GM21717 (cell line): Measurements from ENCODE around the gene SBNO2.
"Not testable (repeated sequence)": the region's sequence is repeated elsewhere in the genome, so short reads cannot be mapped to it uniquely, and the experiment has no call there.

Source experiments
- ATAC-seq: cut with Tn5 transposase; IDR thresholded peaks from one replicate; pipeline ENCODE4 v1.9.1; 2021; ENCODE audit warnings: mild to moderate bottlenecking, moderate library complexity; ENCODE audit not compliant: unreplicated experiment

SBNO2 gene

DNA sequence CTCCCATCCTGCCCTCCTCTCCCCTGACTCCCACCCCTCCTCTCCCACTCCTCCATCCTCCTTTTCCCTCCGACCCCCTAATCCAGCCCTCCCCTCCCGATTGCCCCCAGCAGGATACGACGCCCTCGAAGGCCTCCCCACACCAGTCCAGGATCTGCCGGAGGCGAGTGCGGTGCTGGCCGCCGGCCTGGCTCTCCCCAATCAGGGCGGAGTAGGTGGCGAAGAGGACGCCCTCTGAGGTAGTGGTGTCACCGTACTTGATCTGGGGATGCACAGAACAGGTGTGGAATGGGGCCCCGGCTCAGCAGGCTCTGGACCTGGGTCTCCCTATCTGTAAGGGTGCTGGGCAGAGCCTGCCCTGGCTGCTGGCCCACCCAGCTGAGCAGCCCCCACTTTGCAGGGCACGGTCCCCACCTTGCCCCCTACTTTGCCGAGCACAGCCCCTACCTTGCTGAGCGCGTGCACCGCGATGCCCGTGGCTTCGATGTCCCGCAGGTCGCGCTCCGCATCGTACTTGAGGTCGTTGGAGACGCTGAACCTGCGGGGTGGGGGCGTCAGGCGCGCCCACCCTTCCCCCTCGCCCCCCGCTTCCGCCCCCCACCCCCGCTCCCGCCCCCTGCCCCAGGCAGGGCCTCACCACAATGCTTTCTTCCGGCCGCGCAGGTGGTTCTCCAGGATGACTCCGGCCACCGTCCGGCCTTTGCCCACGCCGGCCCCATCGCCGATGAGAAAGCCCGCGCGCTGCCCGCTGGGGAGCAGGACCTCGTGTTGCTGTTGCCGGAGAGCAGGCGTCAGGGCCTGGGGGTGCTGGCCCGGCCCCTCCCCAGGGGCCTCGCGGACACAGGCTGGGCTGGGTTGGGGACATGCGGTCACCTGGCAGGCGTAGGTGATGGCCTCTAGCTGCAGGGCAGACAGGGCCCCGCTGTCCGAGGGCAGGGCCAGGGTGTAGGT, 51.8 kb downstream of the SBNO2 start:
- ATAC-seq = no peak

DNA sequence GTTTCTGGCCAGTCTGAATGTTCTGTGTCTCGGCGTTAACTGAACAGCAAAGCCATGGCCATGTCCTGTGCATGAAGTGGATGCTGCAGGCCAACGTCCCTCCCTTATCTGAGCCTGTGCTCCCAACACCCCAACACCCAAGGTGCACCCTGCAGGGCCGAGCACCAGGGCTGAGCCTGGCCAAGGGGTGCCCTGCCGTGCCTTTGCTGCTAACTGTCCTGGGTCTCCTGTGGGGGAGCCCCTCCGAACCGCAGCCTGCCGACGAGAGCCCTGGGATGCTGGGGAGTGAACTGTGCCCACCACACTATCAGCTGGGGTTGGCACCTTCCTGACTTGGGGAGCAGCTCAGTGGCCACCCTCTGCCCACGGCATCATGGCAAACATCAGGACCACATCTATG, 52.7 kb downstream of the SBNO2 start:
- no peak for ATAC-seq

DNA sequence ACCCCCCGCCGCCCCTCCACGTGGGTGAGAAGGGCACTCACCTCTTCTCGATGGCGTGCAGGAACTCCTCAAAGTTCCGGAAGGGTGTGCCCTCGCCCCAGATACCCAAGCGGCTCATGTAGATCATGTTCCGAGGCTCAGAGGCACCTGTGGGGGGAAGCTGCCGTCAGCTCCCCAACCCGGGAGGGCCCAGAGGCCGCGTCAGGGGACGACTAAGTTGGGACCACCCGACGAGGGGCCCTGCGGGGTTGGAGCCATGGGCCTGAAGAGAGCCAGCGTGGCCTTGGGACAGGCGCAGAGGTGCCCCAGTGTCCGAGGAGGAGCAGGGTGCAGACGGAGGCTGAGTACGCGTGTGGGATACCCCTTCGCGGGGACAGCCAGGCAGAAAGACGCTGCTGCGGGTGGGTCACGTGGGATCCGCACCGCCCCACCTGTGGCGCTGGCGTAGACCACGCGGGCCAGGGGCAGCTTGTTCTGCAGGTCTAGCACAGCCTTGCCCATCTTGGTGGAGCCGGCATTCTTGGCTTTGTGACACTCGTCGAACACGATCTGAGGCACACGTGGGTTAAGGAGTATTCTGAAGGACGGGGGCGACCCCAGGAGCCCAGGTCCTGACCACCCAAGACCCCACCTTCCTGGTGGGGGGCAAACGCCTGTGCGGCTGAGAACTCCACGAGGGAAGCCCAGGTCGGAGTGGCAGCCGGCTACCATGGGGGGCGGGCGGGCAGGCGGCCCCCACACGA, 54.4 kb downstream of the SBNO2 start:
- ATAC-seq = no peak

DNA sequence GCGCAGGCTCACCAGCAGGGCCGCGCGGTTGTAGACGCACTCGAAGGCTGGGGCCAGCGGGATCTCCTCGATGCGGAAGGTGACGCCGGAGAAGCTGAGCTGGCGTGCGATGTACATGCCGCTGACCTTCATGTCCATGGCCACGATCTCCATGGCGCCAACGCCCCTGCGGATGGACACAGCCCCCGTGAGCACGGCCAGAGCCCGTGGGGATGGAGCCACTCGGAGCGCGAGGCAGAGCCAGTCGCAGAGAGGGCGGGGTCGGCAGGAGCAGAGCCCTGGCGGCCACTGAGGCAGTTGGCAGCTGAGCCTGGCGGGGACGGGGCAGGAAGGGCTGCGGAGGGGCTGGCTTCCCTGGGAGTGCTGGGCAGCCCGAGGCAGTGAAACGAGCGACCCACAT, 55.1 kb downstream of the SBNO2 start:
- no peak for ATAC-seq

DNA sequence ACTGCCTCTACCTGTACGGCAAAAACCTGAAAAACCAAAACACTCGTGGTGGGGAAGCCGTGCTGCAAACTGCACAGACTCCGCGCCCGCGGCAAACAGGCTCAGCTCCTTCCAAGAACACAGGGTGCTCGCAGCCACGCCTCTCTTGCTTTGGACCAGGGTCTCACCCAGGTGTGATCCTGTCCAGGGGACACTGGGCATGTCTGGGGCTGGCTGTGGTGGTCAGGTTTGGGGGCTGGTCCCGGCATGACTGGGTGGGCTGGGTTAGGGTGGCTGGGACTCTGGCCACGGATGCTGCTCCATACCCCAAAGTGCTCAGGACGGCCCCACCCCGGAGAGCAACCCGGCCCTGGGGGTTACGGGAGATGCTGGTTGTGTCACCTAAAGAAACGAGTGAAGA, 56.4 kb downstream of the SBNO2 start:
- no peak for ATAC-seq

DNA sequence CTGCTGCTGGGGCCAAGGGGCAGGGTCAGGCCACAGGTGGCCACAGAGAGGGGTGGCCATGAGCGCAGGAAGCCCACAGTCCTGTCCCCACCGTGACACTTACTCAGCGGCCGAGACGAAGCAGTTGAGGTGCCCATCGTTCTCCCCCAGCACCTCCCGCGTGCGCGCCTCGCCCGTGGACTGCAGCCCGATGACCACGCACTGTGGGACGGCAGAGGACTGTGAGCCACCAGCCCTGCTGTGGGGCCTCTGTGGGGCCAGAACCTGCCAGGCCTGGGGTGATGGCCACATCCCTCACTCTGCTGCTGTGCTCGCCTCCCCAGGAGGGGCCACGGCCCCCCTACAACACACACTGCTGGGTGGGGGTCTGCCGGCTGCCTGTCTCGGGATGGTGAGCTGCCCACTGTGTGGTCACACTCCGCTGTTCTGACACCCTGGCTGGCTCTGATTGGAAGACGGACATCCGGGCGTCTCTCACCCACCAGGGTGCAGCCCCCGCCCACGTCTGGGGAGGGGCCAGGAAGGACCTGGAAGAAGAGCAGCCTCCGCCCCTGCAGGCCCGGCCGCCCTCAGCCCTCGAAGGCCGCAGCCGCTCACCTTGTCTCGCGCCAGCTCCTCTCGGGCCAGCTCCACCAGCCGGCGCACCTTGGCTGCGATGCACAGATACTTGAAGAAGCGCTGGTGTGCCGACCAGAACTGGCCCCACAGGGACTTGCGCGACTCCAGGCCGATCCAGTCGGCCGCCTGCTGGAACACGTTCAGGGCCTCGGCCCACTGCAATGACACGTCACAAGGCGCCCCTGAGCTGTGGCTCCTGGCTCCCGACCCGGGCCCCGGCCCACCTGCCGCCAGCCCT, 57.1 kb downstream of the SBNO2 start:
- no peak for ATAC-seq

DNA sequence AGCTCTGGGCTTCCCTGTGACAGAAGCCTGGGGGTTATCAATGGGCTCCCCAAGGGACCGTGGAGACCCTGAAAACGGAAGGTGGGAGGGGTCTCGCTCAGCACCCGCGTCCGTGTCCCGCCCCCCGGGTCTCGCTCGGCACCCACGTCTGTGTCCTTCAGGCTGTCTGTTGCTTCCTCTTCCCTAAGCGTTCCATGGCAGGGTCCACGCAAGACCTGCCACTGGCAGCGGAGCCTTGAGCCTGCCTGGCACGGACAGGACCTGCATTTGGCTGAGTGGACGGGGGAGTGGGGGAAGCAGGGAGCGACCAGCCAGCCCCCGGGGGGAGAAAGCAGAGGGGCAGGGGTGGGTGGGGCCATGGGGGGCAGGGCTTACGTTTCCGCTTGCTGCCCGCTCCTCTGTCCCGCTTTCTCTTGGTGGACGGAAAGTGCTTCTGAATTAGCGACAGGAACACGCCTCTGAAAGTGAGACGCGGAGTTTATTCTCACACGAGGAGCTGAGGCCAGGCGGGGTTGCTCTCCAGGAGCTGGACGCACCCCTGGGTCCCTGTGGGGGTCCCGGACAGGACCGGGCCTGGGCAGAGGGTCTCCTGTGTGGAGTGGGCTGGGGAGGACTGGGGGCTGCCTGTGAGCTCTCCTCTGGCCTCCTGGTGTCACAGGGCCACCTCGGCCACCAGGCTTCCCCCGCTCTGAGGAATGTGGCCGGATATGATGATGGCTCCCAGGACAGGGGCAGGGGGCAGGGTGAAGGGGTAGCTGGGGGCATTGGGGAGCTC, 58.2 kb downstream of the SBNO2 start:
- no peak for ATAC-seq

DNA sequence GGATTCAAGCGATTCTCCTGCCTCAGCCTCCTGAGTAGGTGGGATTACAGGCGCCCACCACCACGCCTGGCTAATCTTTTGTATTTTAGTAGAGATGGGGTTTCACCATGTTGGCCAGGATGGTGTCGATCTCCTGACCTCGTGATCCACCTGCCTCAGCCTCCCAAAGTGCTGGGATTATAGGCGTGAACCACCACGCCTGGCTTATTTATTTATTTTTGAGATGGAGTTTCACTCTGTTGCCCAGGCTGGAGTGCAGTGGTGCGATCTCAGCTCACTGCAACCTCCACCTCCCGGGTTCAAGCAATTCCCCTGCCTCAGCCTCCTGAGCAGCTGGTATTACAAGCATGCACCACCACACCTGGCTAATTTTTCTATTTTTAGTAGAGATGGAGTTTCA, 59.3 kb downstream of the SBNO2 start:
- ATAC-seq = not testable (repeated sequence)

DNA sequence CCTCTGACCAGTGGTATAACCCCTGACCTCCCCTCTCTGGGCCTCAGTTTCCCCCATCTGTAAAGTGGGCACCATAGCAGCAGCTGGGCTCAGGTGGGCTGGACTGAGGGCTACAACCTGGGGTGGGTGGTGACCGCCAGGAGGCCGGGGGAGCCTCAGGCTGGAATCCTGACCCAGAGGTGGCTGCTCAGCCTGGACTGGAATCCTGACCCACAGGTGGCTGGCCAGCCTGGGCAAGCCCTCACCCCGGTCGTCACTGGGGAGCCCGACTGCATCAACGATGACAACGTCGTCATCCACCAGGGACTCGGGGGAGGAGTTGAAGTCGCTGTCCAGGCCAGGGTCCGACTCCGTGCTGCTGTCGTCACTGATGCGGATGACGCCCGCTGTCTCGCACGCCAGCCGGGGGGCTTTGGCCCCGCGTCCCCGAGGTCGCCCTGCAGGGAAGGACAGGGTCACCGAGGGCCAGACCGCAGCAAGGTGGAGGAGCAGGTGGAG, 60.0 kb downstream of the SBNO2 start:
- ATAC-seq = no peak

DNA sequence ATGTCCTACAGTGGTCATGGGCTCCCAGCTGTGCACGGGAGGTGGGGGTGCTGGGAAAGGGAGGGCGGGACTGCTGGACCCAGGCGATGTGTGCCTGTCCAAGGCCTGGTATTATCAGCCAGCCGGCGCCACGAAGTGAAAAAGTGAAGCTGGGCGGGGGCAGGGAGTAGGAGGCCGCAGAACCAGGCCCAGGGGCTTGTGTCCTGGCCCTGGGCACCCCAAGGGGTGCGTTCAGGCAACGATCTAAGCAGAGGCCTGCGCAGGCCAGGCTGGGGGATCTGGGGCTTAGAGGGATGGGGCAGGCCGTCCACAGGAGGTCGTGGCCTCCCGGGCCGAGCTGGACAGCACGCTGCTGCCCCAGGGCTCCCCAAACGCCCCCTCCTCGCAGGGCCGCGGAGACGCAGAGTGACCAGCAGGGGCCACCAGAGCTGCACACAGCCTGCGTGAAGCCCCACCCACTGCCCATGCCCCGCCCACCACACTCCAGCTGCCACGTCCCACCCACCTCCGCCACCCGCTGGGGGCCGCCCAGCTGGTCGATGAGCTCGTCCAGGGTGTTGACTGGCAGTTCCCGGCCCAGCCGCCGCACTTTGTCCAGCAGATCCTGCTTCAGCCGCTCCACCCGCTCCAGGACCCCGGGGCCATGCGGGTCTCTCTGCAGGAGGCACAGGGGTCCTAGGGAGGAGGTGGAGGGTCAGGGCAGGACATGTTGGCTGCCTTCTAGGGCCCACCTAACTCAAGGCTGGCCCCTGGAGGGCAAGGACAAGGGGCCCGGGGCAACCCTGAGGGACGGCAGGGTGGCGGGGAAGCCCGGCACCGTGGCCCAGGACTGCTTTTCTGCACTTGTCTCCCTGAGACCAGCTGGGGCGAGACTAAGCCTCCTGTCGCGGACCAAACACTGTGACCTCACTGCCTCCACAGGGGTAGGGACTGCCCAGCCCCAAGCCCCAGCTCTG, 60.8 kb downstream of the SBNO2 start:
- no peak for ATAC-seq

DNA sequence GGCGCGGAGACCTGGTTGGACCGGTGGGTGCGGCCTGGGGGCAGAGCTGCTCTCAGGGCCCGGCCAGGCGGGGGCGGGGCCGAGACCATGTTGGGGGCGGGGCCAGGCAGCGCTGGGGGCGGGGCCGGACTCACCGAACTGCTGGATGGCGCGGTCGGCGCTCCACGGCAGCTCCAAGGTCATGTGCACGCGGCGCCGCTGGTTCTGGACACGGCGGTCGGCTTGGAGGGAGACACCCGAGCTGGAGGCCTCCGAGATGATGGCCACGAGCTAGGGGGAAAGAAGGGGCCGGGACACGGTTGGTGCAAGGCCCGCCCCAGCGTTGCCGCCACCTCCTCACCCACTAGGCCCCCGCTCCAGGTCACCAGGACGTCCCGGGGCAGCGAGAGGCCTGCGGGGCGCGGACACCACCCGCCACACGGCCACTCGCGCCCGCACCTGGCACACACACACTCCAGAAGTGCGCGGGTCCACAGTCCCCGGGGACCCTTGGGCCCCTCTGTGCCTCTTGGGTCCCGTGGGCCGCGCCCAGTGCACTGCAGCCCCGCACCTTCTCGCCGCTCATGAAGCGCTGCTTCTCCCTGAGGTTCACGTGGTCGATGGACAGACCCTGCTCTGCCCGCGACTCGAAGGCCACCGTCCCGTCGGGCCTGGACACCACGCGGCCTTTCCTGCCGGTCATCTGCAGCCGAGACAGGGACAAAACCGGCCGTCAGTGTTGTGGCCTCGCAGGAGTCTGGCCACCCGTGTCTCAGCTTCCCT, 61.6 kb downstream of the SBNO2 start:
- no peak for ATAC-seq

DNA sequence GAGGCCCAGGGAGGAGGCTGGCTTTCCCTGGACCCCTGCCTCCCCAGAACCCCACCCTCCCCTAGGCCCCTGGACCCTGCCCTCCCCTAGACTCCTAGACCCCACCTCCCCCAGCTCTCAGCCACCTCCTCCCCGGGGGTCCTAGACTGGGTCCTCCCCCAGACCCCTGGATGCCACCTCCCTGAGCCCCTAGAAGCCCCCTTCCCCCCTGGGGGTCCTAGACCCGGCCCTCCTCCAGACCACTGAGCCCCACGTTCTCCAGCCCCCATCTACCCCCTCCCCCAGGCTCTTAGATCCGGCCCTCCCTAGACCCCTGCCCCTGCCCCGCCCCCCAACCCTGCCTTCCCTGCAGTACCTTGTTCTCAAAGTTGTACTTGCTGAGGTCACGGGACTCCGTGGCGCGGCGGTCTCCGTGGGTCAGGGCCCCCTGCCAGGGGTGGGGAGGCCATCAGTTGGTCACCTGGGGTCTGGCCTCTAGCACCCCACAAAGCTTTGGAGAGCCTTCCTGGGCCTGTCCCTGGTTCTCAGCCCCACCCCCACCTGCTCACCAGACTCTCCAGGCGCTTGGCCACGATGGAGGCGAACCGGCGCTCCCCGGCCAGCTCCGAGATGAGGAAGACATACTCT, 62.3 kb downstream of the SBNO2 start:
- ATAC-seq = no peak

DNA sequence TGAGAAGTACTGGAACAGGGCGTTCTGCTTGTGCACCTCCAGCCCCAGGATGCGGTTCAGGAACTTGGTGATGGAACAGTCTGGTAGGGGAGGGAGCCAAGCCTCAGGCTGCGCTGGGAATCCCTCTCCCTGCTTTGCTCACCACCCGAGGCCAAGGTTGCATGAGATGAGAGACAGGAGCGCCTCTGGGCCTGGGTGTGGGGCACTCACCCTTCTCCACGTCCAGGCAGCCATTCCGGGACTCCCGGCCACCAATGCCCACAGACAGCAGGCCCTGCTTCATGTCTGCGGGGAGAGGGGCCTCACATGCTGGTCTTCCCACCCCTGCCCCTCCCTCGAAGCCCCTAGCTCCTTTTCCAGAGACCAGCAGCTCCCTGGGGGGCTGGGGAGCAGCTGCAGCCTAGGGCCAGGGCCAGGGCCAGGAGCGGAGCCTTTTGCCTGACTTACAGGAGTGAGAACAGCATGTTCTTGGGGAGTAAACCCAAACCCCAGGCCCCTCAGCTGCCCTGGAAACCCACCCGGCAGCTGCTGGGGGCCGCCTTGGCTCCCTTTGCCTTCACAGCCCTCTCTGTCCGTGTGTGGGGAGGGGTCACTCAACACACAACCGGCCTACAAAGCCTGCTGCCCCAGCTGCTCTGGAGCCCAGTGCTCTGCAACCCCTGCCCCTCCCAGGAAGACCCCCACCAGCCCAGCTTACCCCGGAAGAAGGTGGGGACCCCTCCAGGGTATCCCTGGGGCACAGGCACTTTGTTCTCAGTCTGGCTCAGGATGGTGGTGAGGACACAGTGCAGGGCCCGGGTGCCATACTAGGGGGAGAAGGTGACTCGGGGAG, 63.0 kb downstream of the SBNO2 start:
- no peak for ATAC-seq

DNA sequence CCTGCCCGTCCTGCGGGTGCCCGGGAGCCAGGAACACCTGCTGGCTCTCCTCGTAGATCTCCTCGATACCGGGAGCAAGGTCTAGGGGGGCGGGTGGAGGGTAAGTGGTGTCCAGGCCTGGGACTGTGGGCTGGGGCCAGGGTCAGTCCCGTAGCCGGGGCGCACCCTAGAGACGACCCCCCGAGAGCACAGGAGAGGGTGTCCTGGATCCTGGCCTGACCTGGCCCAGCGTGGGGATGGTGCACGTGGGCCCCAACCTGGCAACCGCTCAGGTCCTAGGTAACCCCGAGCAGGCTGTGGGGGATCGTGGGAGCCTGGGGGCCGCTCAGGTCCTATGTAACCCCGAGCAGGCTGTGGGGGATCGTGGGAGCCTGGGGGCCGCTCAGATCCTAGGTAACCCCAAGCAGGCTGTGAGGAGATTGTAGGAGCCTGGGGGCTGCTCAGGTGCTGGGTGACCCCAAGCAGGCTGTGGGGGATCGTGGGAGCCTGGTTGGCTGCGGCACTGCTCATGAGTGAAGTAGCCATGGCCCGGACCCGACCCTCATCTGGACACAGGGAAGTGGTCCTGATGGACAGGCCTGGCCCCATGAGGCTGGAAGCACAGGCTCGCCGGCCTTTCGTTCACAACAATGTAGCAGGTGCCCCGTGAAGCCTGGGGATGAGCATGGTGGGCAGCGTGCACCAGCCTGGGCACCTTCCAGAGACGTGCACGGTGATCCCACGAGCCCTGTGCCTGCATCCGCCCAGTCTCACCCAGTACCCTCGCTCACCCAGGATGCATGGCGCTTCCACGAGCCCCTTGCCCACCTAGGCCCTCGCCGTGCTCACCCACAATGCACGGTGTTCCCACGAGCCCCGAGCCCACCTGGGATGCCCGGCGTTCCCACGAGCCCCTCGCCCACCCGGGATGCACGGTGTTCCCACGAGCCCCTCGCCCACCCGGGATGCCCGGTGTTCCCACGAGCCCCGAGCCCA, 64.1 kb downstream of the SBNO2 start:
- ATAC-seq = no peak

DNA sequence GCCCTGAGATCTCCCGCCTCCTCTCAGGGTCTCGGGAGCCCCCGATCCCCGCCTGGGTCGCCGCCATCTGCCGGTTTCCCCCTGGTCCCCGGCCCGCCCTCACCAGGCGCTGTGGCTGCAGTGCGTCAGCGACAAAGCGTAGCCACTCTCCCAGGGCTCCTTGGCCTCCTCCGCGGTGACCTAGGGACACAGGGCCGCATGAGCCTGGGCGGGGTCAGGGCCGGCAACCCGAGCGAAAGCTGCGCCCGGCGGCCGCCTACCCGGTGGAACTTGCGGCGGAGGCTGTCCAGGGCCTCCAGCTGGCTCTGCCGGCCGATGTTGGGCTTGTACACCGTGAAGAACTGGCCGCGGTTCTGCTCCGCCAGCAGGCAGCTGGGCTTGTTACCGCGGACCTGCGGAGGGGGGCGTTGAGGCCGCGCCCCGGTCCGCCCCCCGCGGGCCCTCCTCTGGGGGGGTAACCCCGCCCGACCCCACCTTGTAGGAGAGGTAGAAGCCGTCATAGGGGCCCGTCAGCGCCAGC, 65.0 kb downstream of the SBNO2 start:
- no peak for ATAC-seq
